DOHH2 (cell line): Measurements from ENCODE around the gene KIRREL3.

Source experiments
- CTCF ChIP-seq: fragments of 200-600 bp; sonication (generic); IDR thresholded peaks from one replicate; pipeline ENCODE4 v1.5.1; 2014; ENCODE audit warnings: antibody characterized with exemption, mild to moderate bottlenecking, low read depth, low read length; ENCODE audit not compliant: poor library complexity, severe bottlenecking
- EZH2phosphoT487 ChIP-seq: fragments of 200-600 bp; sonication (generic); IDR thresholded peaks from 2 replicates; pipeline ENCODE4 v1.6.1; 2017; ENCODE audit warnings: borderline replicate concordance, mild to moderate bottlenecking, antibody characterized with exemption, low read length, moderate library complexity, mixed read lengths

- TF ChIP-seq CTCF (no peak), EZH2phosphoT487 (no peak)
Measured at GRCh38 chr11:126547161-126547560, 453.4 kb downstream of the KIRREL3 start.
